ENCODE results near the gene FGF3.

DNA sequence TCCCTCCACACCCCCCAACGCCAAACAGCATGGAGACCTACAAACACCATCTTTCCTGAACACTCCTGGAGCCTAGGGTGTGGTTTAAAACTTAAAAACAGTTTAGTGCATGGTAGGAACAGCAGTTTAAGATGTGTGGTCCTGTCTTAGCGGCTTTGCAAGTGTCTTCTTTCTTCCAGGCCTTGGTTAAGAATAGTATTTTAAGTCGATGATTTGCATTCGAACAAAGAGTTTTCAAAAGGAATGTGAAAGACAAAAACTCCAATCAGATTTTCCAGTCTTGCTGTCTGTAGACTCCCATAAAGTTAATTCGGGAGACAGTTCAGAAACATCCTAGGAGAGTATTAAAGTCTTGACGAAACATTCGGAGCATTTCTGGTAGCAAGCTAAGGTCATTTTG is 47.8 kb downstream of the FGF3 start:
- TF ChIP-seq CTCF (IDR thresholded peaks at IDR 0.05 in 4 of 5, conservative IDR thresholded peaks at IDR 0.05 in 1 of 5), result no peak
- no peak for TF ChIP-seq POLR2A (IDR thresholded peaks at IDR 0.05)

Measured in gastrocnemius medialis (tissue), 4 donors.